Right lobe of liver (tissue), 4 donors: Measurements from ENCODE around the gene ID1.

Experiments used
- POLR2A ChIP-seq: fragments of 450-650 bp; IDR thresholded peaks from one replicate; pipeline ENCODE4 v1.6.1; 2017; ENCODE audit warnings: antibody characterized with exemption, mild to moderate bottlenecking
- TF ChIP-seq, protein P1 (sequence below), 4 donors: fragments of 200-600 bp in 3 of 4; fragments of 450-650 bp in 1 of 4; IDR thresholded peaks; one replicate each; pipeline versions ENCODE4 v1.5.1 to v1.8.0; 2016 to 2022; ENCODE audit warnings: antibody characterized with exemption in 4 of 4, mild to moderate bottlenecking in 2 of 4
- donor health status: DM: no; HTN: no; CAD: no.
- donor health status: DM: no; HTN: no; CAD: no.
- donor health status: DM: no; HTN: yes; CAD: no.

DNA sequence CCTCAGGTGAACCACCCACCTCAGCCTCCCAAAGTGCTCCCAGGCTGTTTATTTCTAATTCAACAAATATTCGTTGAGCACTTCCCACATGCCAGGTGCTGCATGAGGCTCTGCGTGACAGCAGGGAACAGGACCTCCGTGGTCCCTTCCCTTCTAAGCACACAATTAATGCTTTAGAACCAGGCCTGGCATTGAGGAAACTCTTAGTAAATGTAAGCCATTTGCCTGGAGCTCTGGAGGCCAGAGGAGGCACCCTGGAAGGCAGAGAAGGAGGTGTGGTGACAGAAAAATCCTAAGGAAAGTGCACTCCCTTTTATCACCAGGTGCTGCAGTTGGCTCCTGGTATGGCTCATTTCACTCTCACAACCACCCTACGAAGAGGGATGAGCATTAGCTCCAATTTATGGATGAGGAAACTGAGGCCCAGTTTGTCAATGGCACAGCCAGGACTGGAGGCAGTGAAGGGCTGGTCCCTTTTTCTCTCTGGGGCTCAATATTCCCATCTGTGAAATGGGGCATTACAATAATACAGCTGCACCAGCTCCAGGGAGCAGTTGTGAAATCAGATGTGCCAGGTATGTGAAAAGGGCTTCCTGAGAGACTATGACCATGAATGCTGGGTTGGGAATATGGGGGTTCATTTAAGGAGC is 8.1 kb upstream of the ID1 start:
- TF ChIP-seq POLR2A, result no peak
- TF ChIP-seq, protein P1, sequence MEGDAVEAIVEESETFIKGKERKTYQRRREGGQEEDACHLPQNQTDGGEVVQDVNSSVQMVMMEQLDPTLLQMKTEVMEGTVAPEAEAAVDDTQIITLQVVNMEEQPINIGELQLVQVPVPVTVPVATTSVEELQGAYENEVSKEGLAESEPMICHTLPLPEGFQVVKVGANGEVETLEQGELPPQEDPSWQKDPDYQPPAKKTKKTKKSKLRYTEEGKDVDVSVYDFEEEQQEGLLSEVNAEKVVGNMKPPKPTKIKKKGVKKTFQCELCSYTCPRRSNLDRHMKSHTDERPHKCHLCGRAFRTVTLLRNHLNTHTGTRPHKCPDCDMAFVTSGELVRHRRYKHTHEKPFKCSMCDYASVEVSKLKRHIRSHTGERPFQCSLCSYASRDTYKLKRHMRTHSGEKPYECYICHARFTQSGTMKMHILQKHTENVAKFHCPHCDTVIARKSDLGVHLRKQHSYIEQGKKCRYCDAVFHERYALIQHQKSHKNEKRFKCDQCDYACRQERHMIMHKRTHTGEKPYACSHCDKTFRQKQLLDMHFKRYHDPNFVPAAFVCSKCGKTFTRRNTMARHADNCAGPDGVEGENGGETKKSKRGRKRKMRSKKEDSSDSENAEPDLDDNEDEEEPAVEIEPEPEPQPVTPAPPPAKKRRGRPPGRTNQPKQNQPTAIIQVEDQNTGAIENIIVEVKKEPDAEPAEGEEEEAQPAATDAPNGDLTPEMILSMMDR (IDR thresholded peaks at IDR 0.05), result no peak
